HG03095 (cell line): ENCODE measurements around the gene KCTD15.

ENCODE experiments used
- ATAC-seq: cut with Tn5 transposase; IDR thresholded peaks from one replicate; pipeline ENCODE4 v1.9.1; 2021; ENCODE audit warnings: moderate library complexity; ENCODE audit not compliant: unreplicated experiment

Gene KCTD15

DNA sequence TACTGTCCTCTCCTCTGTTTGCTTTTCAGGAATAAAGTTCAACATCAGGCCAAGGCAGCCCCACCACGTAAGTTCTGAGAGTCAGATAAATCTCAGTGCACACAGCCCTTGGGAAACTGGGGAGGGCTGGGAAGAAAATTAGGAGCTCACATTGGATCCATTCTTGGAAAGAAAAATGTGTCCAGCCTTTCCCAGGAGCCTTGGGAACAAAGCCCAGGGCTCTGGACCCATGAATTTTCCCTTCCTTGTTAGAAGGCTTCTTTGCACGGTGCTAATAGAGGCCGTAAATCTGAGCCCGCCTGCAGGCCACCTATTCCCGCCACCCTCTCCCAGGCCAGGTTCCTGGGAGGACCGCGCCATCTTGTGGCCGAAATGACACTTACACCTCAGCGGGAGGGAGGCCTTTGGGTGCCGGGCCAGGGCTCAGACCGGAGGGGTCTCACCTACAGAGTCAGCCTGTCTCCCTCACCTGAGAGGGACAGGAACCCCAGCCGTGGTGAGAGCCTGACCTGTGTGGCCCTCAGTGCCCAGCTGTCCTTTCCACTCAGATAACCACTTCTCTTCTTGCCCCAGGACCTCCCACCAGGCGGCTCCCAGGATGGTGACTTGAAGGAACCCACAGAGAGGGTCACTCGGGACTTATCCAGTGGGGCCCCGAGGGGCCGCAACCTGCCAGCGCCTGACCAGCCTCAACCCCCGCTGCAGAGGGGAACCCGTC is 25.1 kb upstream of the KCTD15 start:
- ATAC-seq, result no peak

- no peak for ATAC-seq
These were observed 24.4 kb upstream of the KCTD15 start for GRCh38 chr19:33772102-33772857.

GRCh38 chr19:33772858-33773180 is 23.9 kb upstream of the KCTD15 start:
- no peak for ATAC-seq

GRCh38 chr19:33773704-33774624 is 22.7 kb upstream of the KCTD15 start:
- no peak for ATAC-seq

GRCh38 chr19:33774751-33775150 is 21.9 kb upstream of the KCTD15 start:
- no peak for ATAC-seq

DNA sequence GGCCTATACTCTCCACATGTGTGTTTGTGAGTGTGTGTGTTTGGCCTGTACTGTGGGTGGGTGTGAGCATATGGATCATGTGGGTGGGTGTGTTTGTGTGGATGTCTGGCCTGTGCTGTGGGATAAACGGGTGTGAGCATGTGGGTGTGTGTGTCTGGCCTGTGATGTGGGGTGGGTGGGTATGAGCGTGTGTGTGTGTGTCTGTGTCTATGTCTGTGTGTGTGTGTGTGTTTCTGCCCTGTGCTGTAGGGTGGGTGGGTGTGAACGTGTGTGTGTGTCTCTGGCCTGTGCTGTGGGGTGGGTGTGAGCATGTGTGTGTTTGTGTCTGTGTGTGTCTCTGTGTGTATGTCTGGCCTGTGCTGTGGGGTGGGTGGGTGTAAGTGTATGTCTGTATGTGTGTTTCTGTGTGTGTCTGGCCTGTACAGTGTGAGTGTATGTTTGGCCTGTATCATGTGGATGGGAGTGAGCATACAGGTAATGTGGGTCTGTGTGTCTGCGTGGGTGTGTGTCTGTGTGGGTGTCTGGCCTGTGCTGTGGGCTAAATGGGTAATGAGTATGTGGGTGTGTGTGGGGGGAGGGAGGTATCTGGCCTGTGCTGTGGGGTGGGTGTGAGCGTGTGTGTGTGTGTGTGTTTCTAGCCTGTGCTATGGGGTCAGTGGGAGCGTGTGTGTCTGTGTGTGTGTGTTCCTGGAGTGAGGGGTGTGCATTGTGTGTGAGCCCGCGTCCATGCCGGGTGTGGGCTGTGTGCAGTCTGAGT is 20.8 kb upstream of the KCTD15 start:
- ATAC-seq, result no peak

DNA sequence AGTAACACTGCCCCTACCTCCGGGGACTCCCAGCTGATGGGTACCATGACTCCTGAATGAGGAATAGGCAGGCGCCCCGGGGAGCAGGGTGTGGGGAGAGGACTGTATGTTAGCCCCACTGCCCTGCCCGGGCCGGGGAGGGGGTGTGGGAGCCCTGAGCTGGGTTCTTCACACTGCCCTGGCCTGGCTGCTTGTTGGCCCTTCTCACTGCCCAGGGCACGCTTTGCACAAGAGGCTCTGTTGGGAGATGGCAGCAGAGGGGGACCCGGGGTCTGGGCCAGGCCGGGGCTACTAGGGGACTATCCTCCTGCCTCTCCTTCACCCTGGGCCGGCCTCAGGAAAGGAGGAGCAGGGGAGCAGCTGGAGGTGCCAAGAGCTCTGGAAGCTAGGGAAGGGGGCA is 19.3 kb upstream of the KCTD15 start:
- no peak for ATAC-seq

DNA sequence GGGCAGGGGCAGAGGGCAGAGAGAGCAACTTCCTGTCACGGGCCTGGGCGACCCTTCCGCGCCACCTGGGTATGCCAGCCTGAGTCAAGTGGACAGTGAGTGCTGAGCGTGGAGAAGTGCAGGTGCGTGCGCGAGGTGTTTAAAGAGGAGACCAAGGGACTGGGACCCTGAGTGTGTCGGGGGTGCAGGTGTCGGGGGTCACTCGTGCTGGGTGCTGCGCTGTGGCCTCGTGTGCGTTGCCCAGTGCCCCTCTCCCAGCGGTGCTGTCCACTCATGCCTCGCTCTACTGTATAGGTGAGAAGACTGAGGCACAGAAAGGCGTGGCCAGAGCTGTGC is 18.9 kb upstream of the KCTD15 start:
- no peak for ATAC-seq

- ATAC-seq, result no peak
These were observed 18.4 kb upstream of the KCTD15 start for GRCh38 chr19:33778089-33778791.

- no peak for ATAC-seq
These were observed 16.8 kb upstream of the KCTD15 start for GRCh38 chr19:33779849-33780248.

GRCh38 chr19:33780251-33780650 is 16.4 kb upstream of the KCTD15 start:
- ATAC-seq, result no peak

- ATAC-seq, result no peak
These were observed 15.9 kb upstream of the KCTD15 start for GRCh38 chr19:33780746-33781145.

- ATAC-seq, result no peak
These were observed 15.2 kb upstream of the KCTD15 start for GRCh38 chr19:33781415-33781935.

- ATAC-seq, result no peak
These were observed 14.7 kb upstream of the KCTD15 start for GRCh38 chr19:33781996-33782395.

DNA sequence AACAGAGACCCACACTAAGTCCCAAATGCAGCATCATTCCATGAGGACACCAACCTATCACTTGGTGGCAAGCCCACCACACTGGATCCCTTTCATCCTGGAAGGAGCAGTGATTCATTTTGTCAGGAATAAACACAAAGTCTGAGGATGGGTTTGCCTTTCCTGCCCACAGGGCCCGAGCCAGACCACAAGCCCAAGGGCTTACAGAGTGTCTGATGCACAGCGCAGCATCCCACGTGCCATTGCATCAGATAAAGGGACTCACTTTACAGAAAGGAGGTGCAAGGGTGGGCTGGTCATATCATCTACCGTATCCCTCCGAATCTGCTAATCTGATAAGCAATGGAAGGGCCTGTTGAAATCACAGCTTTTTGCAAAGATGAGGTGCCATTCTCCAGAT is 12.2 kb upstream of the KCTD15 start:
- ATAC-seq, result no peak

DNA sequence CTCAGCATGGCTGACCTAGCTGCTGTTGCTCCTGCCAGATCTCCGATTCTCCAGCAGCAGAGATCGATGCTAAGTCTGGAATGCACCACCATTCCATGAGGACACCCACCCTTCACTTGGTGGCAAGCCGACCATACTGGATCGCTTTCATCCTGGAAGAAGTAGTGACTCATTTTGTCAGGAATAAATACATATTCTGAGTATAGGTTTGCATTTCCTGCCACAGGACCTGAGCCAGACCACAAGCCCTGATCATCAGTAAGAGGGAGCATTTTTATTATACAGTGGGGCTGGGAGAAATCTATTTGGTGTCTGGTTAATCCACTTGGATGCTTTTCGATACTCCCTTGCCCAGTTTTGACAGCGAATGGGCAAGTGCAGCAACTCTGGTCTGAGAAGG is 10.9 kb upstream of the KCTD15 start:
- no peak for ATAC-seq

- ATAC-seq, result no peak
These were observed 8.0 kb upstream of the KCTD15 start for GRCh38 chr19:33788676-33789075.

- ATAC-seq, result no peak
These were observed 7.3 kb upstream of the KCTD15 start for GRCh38 chr19:33789344-33789743.

DNA sequence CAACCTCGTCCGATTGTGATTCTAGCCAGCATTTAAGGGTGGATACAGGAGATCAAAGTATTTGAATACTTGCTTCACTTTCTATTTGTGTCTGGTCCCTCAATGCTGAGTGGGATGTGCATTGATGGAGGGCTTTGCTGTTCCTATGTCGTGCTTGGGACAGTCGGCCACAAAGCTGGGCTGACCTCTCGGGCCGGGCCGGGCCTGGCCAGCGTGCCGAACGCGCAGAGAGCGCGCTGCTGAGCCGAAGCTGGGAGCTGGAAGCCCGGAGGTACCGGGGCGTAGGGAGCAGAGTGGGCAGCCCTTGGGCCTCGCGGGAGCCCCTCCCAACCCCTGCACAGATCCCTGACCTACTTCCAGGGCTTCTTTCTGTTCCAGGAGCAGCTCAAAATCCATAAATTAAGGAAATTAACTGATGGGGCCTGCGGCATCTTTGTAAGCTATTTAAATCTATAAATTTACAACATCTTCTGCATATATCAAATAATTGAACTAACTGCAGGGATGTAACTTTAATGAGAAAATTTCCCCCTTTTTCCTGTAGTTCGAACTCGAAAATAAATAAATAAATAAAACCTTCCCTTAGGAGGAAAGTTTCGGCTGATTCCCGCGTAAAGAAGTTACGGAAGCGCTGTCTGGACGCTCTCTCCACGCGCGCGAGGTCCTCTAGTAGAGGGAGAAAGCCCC is 1.8 kb upstream of the KCTD15 start:
- ATAC-seq, result no peak
